Mammary epithelial cell (primary cell): ENCODE data around the gene RPS23.

Source experiments
- CTCF ChIP-seq, 2 donors: IDR thresholded peaks in 1 of 2; conservative IDR thresholded peaks in 1 of 2; 2 replicates each; pipeline ENCODE4 v1.5.1; 2011 to 2012; ENCODE audit warnings: inconsistent platforms in 2 of 2, low read length in 2 of 2, mild to moderate bottlenecking in 2 of 2, control low read depth in 1 of 2, low read depth in 1 of 2; ENCODE audit not compliant: insufficient read depth in 1 of 2; ENCODE audit errors: extremely low read depth in 1 of 2
- EZH2 ChIP-seq: IDR thresholded peaks from 2 replicates; pipeline ENCODE4 v1.6.1; 2012; ENCODE audit warnings: low read length, inconsistent platforms, borderline replicate concordance

GRCh38 chr5:82327941-82328340 is 49.8 kb upstream of the RPS23 start:
- TF ChIP-seq EZH2: no peak
- no peak for TF ChIP-seq CTCF (conservative IDR thresholded peaks at IDR 0.05 in 1 of 2, IDR thresholded peaks at IDR 0.05 in 1 of 2; ENCODE audit: extremely low read depth in 1 of 2, insufficient read depth in 1 of 2, low read depth in 1 of 2, low read length in 2 of 2)
